ENCODE data around the gene EFCAB6. TPM values are rescaled to one million over a fixed set of nuclear protein-coding genes. Genes with fewer than 3 reads are reported as not detected.

Gene EFCAB6
- total RNA-seq, 2 donors from 2014 or later = 2.2 to 2.5 TPM

DNA sequence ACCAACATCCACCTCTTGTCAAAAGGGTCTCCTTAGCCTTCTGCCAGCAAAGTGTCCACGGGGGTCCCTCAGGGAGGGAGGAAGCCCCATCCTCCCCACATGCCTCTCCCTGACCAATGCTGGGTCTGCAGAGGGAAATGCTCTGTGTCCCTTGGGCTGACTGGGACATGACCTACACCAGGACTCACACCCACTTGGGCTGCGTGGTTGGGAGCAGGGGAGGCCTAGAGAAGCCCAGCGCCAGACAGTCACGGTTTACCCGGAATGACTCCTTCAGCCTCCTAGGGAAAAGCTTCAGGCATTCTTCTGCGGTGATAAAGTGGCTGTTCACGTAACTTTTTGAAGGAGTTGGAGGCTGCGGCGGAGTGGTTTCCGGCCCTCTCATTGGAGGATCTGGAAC is 180.3 kb downstream of the EFCAB6 start:
- Histone ChIP-seq H3K4me3 (no peak overlapping the region), H3K9me3 (no peaks in the 10 kb centered on the region), H3K27me3 (replicated peaks; ENCODE audit: insufficient read depth) (no peaks in the 10 kb centered on the region), H3K27ac (no peak overlapping the region), H3K36me3 (no peaks in the 10 kb centered on the region), H3K4me1 (ENCODE audit: control insufficient read depth in 1 of 2, low read depth in 2 of 2) (no peaks in the 10 kb centered on the region)
- TF ChIP-seq, protein P1, sequence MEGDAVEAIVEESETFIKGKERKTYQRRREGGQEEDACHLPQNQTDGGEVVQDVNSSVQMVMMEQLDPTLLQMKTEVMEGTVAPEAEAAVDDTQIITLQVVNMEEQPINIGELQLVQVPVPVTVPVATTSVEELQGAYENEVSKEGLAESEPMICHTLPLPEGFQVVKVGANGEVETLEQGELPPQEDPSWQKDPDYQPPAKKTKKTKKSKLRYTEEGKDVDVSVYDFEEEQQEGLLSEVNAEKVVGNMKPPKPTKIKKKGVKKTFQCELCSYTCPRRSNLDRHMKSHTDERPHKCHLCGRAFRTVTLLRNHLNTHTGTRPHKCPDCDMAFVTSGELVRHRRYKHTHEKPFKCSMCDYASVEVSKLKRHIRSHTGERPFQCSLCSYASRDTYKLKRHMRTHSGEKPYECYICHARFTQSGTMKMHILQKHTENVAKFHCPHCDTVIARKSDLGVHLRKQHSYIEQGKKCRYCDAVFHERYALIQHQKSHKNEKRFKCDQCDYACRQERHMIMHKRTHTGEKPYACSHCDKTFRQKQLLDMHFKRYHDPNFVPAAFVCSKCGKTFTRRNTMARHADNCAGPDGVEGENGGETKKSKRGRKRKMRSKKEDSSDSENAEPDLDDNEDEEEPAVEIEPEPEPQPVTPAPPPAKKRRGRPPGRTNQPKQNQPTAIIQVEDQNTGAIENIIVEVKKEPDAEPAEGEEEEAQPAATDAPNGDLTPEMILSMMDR (IDR thresholded peaks at IDR 0.05) = no peak
- ATAC-seq (ENCODE audit: insufficient number of reproducible peaks, low FRiP score, low read depth) (no peak), DNase-seq (ENCODE audit: low spot score) (no peak)

DNA sequence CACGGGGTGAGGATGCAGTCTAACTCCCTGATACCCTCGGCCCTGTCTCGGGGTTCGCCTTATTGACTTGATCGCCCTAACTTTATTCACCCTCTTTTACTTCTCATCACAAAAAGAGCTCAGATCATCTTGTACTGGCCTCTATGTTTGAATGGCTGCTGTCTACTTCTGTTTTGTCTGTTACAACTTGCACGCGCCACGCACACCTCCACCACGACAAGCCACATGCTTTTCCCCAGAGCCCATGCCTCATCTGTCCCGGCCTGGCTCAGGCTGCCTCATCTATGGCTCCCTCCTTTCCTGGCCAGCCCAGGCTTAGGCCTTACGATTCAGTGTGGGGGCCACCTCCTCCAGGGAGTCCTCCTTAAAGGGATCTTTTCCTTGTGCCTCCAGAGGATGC is 180.9 kb downstream of the EFCAB6 start:
- H3K4me3 ChIP-seq = no peak overlapping the region
- no peak overlapping the region for H3K27ac ChIP-seq
- no peaks in the 10 kb centered on the region for H3K9me3 ChIP-seq
- ATAC-seq (ENCODE audit: insufficient number of reproducible peaks, low FRiP score, low read depth) = no peak
- TF ChIP-seq, protein P1 (IDR thresholded peaks at IDR 0.05) = no peak
- DNase-seq (ENCODE audit: low spot score) = no peak
- no peaks in the 10 kb centered on the region for H3K36me3 ChIP-seq
- H3K27me3 ChIP-seq (replicated peaks; ENCODE audit: insufficient read depth) = no peaks in the 10 kb centered on the region
- H3K4me1 ChIP-seq (ENCODE audit: control insufficient read depth in 1 of 2, low read depth in 2 of 2) = no peaks in the 10 kb centered on the region

- no peak for DNase-seq (ENCODE audit: low spot score)
- H3K9me3 ChIP-seq = no peaks in the 10 kb centered on the region
- no peaks in the 10 kb centered on the region for H3K4me1 ChIP-seq (ENCODE audit: control insufficient read depth in 1 of 2, low read depth in 2 of 2)
- no peaks in the 10 kb centered on the region for H3K27me3 ChIP-seq (replicated peaks; ENCODE audit: insufficient read depth)
- H3K27ac ChIP-seq = no peak overlapping the region
- TF ChIP-seq, protein P1 (IDR thresholded peaks at IDR 0.05) = no peak
- ATAC-seq (ENCODE audit: insufficient number of reproducible peaks, low FRiP score, low read depth) = no peak
- H3K36me3 ChIP-seq = no peaks in the 10 kb centered on the region
- H3K4me3 ChIP-seq = no peak overlapping the region
Observed at GRCh38 chr22:43630451-43630850, 181.7 kb downstream of the EFCAB6 start.

DNA sequence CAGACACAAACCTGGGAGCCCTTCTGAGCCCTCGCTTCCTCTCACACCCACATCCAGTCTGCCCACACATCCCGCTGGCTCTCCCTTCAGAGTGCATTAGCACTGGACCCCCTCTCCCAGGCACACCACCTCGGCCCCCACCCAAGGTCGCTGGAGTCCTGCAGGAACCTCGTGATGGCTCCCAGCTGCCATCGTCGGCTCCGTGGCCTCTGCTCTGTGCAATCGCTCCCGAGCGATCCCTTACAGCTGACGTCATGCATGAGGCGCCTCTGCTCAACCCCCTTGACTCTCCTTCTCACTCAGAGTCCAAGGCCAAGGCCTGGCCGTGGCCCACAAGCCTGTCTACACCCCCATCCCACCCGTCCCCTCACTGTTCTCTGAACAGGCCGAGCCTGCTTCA is 183.9 kb downstream of the EFCAB6 start:
- H3K4me1 ChIP-seq (ENCODE audit: control insufficient read depth in 1 of 2, low read depth in 2 of 2) = no peaks in the 10 kb centered on the region
- no peak overlapping the region for H3K27ac ChIP-seq
- TF ChIP-seq, protein P1 (IDR thresholded peaks at IDR 0.05) = no peak
- no peaks in the 10 kb centered on the region for H3K36me3 ChIP-seq
- no peaks in the 10 kb centered on the region for H3K27me3 ChIP-seq (replicated peaks; ENCODE audit: insufficient read depth)
- no peak overlapping the region for H3K4me3 ChIP-seq
- no peak for ATAC-seq (ENCODE audit: insufficient number of reproducible peaks, low FRiP score, low read depth)
- H3K9me3 ChIP-seq = no peaks in the 10 kb centered on the region
- DNase-seq (ENCODE audit: low spot score) = no peak

GRCh38 chr22:43627485-43628213 is 184.5 kb downstream of the EFCAB6 start:
- Histone ChIP-seq H3K27me3 (replicated peaks; ENCODE audit: insufficient read depth) (no peaks in the 10 kb centered on the region), H3K4me3 (no peak overlapping the region), H3K9me3 (no peaks in the 10 kb centered on the region), H3K36me3 (no peaks in the 10 kb centered on the region), H3K27ac (no peak overlapping the region), H3K4me1 (ENCODE audit: control insufficient read depth in 1 of 2, low read depth in 2 of 2) (no peaks in the 10 kb centered on the region)
- TF ChIP-seq, protein P1 (IDR thresholded peaks at IDR 0.05) = no peak
- DNase-seq (ENCODE audit: low spot score) (no peak), ATAC-seq (ENCODE audit: insufficient number of reproducible peaks, low FRiP score, low read depth) (no peak)
